Bone marrow (tissue), 2 donors: ENCODE data around the gene CDH12.
"Not testable (repeated sequence)": the region's sequence is repeated elsewhere in the genome, so short reads cannot be mapped to it uniquely, and the experiment has no call there.

ENCODE experiments used
- DNase-seq, 2 donors: peaks; one replicate each; lab custom pipeline; 2025; lab: John Stamatoyannopoulos, UW

The CDH12 gene

GRCh38 chr5:22278164-22278563 is 575.0 kb downstream of the CDH12 start:
- DNase-seq = no peak

DNA sequence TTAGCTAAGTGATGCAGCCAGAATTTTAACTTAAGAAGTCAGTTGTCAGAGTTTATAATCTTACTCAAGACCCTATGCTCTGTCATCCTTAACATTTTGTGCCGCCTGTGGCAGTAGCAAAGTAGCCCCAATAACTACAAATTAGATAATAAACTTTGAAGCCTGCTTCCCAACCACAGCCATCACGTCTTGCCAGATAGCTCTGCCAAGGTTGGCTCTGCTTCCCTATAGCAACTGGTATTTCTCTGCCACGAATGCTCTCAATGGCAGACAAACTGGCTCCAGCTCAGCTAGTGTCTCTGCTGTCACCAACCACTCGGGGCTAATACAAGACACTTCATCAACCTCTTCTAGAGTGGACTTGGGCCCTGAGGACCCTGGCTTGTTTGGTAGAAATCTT is 576.1 kb downstream of the CDH12 start:
- no peak for DNase-seq

GRCh38 chr5:22265855-22266254 is 587.3 kb downstream of the CDH12 start:
- not testable (repeated sequence) for DNase-seq

GRCh38 chr5:22258139-22258538 is 595.0 kb downstream of the CDH12 start:
- no peak for DNase-seq

DNA sequence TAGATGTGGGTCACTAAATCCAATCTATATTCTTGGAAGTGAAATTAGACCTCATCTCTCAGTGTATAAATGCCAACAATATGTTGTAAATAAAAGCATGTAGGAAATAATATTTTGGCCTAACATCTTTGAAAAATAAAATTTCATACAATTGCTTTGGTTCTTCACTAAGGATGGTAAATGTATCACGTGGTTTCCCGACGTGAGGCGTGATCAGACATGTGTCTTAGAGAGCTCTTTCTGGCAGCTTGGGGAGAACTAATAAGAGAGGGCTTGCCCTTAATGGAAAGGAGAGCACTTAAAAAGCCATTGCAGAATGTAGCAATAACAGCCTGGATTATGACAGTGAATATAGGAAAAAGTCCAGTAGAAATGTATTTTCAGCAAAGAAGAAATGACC is 602.6 kb downstream of the CDH12 start:
- DNase-seq = no peak

DNA sequence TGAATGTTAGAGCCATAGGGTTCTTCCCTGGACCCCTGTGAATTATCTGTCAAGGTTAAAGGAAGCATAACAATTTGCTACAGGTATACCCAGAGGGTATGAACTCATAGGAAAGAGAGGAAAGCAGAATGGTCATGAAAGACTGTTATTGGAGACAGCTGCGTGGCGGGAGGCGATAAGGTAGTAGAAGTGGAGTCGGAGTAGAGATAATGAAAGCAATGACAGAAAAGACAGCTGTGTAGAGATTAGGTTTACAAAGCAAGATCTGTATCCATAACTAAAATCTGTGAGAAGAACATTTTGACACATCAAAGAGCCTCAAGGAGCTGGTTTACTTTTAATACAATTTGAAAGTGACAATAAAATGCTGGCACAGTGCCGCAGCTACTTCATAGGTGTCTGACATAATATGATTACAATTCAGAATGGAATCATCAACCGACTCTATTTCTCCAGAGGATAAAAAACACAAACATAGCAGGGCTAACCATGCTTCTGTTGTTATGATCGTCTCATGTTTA is 603.9 kb downstream of the CDH12 start:
- no peak for DNase-seq

- no peak for DNase-seq
Measured at GRCh38 chr5:22245770-22246169, 607.4 kb downstream of the CDH12 start.

DNA sequence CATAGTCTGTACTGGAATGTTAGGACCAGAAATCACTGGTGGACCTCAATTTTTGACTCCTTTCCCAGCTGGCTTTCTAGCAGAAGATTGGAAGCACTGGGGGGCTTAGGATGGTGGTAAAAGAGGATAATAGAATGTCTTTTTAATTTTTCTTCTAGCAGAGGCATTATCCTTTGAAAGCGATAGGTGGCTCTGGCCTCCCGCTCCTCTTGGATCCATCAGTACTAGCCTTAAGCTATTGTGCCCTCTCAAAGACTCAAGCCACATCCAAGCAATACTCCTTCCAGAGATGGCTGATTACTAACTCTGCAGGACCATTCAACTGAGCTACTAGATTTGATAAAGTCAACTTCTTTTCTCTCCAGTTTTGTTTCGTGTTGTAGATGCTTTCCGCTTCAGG is 610.6 kb downstream of the CDH12 start:
- DNase-seq = no peak

GRCh38 chr5:22238047-22238446 is 615.1 kb downstream of the CDH12 start:
- no peak for DNase-seq

DNA sequence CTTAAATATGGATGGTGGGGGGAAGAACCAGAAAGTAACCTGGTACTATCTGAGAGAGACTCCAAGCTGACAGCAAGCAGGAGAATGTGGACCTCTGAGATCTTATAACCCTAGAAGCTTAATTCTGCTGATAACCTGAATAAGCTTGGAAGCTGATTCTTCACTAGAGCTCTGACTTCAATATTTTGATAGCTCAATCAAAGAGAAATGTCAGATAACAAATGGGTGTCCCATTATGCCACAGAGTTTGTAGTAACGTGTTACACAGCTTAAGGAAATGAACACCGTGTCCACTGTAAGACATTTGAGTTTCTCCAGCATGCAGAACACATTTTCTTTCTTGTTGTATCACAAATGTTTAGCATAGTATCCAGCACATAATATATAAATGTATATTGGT is 626.7 kb downstream of the CDH12 start:
- no peak for DNase-seq

GRCh38 chr5:22223079-22223478 is 630.1 kb downstream of the CDH12 start:
- no peak for DNase-seq

GRCh38 chr5:22213703-22214495 is 639.2 kb downstream of the CDH12 start:
- DNase-seq = not testable (repeated sequence)

- DNase-seq = not testable (repeated sequence)
Measured at GRCh38 chr5:22212254-22212991, 640.7 kb downstream of the CDH12 start.

- not testable (repeated sequence) for DNase-seq
Measured at GRCh38 chr5:22208463-22208862, 644.7 kb downstream of the CDH12 start.

DNA sequence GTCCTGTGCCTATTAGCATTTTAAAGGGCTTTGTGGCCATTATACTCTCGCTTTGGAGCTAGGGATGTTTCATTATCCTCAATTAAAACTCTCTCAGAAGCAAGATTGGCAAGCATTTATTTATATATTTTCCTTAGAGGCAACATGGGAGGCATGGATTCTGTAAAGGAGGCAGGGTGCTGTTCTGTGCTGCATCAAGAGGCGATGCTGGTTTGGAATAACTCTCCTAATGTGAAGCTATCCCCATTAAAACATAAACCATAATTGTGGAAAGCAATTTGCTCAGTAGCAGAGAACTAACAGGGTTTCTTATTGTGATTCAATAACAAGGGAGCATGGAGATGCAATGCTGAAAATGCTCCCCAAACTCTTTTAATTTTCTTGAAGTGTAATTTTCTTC is 664.5 kb downstream of the CDH12 start:
- DNase-seq = not testable (repeated sequence)

DNA sequence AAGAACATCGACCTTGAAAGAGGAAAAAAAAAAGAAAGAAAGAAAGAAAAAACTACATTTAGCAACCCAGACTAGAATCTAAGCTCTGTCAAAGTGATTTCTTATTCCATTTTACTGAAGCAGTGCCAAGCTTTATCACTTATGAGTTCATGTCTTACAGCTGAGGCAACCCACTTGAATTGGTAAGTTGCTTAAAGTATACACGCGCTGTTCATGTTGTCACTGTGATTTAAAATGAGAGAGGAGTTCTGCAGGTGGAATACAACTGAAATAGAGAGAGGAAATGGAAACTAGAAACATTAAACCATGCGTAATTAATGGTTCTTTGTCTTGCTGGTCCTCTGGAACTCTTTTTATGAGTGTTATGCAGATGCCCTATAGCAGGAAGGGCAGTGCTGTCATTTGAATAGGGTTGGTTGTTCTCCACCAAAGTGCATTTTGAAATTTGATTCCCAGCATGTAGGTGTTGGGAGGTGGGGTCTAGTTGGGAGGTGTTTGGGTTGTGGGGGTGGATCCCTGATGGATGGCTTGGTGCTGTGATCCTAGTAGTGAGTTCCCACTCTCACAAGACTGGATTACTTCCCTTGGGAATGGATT is 665.4 kb downstream of the CDH12 start:
- not testable (repeated sequence) for DNase-seq

DNA sequence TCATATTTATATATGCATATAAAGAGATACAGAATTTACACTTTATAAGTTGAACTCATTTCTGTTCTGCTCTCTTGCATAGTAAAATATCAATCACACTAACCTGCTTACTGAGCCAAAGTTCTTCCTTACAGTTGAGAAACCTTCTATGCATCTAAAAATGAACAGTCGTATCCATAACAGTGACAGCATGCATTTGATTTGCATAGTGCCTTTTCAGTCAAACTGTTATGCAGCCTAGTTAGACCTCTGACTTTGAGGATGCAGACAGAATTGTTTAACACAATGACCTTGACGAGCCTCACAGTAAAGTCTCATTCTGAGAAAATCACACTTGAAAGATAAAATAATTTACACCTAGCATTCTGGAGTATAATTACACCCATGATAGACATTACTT is 683.9 kb downstream of the CDH12 start:
- DNase-seq = not testable (repeated sequence)

- not testable (repeated sequence) for DNase-seq
Measured at GRCh38 chr5:22168704-22169103, 684.4 kb downstream of the CDH12 start.

- DNase-seq = not testable (repeated sequence)
Measured at GRCh38 chr5:22165931-22166330, 687.2 kb downstream of the CDH12 start.

GRCh38 chr5:22164910-22165748 is 688.0 kb downstream of the CDH12 start:
- not testable (repeated sequence) for DNase-seq

- DNase-seq = not testable (repeated sequence)
Measured at GRCh38 chr5:22156953-22157352, 696.2 kb downstream of the CDH12 start.

DNA sequence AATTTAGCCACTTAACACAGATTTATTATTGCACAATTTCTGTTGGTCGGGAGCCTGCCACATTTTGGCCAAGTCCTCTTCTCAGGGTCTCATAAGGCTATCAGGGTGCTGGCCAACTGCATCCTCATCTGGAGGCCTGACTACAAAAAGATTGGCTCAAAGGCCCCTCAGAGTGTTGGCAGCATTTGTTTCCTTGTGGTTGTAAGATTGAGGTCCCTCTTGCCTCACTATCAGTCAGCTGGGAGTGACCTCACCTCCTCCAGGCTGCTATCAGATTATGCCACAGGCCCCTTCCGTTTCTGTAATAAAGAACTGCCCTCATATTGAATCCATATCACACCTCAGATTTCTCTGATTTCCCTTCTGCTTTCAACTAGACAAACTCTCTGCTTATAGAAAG is 698.4 kb downstream of the CDH12 start:
- not testable (repeated sequence) for DNase-seq
